ENCODE results near the gene DNM3.

DNM3 gene

GRCh38 chr1:172328266-172328665 lies 487.0 kb downstream of the DNM3 start:
- DNase-seq (ENCODE audit: low read depth) = no peak

DNA sequence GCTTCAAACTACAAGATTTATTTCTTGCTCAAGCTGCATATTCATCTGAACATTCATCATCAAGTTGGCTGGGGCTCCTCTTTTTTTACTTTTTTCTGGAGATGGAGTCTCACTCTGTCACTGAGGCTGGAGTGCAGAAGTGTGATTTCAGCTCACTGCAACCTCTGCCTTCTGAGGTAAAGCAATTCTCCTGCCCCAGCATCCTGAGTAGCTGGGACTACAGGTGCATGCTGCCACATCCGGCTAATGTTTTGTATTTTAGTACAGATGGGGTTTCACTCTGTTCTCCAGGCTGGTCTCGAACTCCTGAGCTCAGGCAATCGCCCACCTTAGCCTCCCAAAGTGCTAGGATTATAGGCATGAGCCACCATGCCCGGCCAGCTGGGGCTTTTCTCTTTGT lies 490.9 kb downstream of the DNM3 start:
- DNase-seq (ENCODE audit: low read depth) = no peak

GRCh38 chr1:172335377-172335776 lies 494.1 kb downstream of the DNM3 start:
- no peak for DNase-seq (ENCODE audit: low read depth)

DNA sequence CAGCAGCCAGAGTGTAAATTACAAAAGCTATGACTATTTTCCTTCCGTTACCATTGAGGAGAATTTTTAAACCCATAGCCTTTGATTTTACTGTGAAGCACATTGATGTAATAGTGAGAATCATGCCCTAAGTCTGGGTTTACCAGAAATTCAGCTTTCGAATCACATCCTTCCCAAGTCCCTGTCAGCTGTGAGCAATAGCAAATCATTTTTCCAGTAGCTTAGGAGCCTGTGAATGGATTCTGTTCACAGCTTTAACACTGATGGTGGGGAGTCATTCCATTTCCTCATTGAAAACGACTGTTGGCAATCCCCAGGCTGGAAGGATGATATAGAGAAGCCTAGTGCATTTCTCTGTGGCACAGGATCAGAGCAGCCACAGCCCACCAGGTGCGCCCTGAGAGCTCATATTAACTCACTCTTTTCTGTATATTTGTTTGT lies 497.0 kb downstream of the DNM3 start:
- no peak for DNase-seq (ENCODE audit: low read depth)

DNA sequence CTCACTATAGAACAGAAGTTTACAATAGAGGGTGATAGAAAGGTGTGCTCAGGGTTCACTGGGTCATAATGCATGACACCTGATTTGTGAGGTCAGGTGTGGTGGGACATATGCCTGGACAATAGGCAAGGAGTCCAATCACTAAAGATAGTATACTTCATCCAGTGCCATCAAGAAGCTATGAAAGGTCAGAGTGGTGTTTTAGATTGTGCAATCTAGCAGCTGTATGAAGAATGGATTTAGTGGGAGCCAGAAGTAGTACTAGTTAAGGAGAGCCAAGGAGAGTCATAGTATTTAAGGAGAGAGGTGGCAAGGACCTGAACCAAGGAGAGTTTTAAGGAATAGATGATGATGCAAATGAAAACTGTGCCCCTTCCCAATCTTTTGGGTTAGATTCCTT lies 498.5 kb downstream of the DNM3 start:
- no peak for DNase-seq (ENCODE audit: low read depth)

DNA sequence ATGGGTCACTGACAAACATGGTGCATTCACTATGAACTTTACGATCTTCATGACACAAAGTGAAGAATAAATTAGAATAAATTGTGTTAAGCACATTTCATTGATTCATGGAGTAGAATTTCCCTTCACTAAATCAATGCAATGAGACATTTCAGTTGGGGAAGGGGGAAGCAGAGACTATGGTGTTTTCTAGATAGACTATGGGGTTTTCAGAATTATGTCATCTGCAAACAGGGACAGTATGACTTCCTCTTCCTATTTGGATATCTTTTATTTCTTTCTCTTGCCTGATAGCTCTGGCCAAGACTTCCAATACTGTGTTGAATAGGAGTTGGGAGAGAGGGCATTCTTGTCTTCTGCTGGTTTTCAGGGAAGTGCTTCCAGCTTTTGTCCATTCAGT lies 499.2 kb downstream of the DNM3 start:
- no peak for DNase-seq (ENCODE audit: low read depth)

- no peak for DNase-seq (ENCODE audit: low read depth)
Measured at GRCh38 chr1:172341697-172342096, 500.4 kb downstream of the DNM3 start.

DNA sequence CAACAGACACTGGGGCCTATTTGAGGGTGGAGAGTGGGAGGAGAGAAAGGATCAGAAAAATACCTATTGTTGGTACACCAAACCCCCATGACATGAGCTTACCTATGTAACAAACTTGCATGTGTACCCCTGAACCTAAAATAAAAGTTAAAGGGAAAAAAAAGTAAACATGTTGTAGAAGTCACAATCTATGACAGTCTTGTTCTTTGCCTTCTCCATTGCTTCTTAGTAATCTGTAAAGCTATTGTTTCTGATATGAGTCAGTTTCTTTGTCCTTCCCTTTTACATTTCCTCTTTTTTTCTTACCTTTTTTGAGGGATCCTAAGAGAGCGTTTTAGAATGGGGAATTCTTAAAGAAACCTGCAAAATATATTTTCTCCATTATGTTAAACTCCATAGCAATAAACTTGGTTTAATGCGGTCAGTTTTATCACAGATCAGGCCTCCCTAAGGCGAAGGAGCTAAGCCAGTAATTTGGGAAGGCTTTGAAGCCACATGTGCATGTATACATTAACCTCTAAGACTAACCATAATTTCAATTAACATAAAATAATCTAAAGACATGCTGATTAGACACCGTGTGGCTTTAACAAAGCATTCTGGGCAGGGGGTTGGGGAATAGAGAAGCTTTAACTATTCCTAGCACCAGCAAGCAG lies 501.4 kb downstream of the DNM3 start:
- DNase-seq (ENCODE audit: low read depth) = no peak

GRCh38 chr1:172343240-172344160 lies 502.2 kb downstream of the DNM3 start:
- no peak for DNase-seq (ENCODE audit: low read depth)

DNA sequence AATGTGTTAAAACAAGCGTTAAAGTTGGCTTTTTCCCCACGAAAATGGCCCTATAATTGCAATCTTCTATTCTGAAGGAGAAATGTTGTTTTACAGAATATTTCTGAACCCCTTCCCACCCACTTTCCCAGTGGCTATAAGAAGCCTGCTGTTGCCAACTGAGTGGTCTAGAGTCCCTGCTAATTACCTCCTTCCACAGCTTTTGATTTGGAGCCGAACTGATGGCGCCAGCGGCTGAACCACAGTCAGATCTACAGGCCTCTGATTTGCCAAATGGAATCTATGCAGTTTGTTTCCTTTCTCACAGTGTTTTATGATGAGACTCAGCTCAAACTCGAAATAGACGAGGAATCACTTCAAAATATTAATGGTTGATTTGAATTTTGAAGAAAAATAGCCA lies 503.1 kb downstream of the DNM3 start:
- DNase-seq (ENCODE audit: low read depth) = no peak

- no peak for DNase-seq (ENCODE audit: low read depth)
Measured at GRCh38 chr1:172345077-172345476, 503.8 kb downstream of the DNM3 start.

GRCh38 chr1:172347416-172347815 lies 506.1 kb downstream of the DNM3 start:
- no peak for DNase-seq (ENCODE audit: low read depth)

- no peak for DNase-seq (ENCODE audit: low read depth)
Measured at GRCh38 chr1:172350856-172351255, 509.6 kb downstream of the DNM3 start.

- no peak for DNase-seq (ENCODE audit: low read depth)
Measured at GRCh38 chr1:172351346-172351745, 510.0 kb downstream of the DNM3 start.

DNA sequence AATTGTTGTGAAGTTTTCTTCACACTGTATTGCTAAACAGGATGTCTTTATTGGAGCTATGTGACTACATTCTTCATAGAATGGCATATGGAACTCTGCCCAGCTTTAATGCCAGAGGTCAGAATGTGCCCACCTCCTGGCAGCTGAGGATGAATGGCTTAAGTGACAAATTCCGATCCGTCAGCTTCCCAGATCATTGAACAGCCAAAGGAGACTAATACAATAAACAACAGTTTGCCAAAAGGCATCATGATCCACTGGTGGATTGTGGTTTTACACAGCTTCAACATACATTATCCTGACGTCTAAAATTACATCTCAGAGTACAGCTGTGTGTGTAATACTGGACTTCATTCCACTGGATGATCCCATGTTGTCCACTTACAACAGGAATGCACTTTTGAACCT lies 510.5 kb downstream of the DNM3 start:
- no peak for DNase-seq (ENCODE audit: low read depth)

- DNase-seq (ENCODE audit: low read depth) = no peak
Measured at GRCh38 chr1:172352435-172352834, 511.1 kb downstream of the DNM3 start.

DNA sequence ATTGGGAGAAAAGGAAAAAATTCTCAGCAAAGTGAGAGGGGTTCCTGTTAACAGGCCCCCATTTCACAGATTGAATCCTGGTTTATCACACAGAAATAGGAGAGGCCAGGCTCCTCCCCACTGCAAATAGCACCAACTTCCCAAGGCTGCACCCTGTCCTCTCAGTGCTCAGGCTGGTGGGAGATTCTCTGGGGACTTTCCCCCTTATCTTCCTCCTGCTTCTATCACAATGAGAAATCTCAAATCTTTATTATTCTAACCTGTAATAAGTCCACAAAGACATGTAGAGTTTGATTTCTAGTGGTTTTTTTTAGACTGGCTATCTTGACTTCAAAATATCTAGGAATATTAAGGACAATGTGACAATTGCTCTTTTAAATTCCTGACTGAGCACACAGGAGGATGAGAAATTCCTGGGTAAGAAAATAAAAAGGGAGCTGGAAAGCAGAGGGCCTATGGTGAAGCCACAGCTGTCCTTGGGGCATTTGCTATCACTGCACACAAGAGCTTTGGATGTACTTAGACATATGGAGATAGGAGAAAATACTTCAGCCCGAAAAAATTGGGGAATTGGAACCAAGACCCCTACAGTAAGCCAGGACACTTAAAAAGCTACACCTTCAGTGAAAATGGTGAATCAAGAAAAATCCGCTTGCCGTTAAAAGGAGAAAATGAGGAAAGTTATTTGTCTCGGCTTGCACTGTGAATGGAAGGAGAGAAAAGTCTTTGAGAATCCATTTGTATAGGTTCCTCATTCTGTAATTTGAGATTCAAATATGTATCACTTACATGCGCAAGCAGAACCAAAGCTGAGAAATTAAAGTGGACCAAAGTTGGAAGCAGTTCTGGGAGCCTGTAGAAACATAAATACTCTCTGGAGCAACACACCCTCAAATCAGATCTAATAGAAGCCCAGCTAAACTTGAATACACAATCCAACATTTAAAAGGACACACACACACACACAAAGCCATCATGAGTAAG lies 513.3 kb downstream of the DNM3 start:
- no peak for DNase-seq (ENCODE audit: low read depth)

DNA sequence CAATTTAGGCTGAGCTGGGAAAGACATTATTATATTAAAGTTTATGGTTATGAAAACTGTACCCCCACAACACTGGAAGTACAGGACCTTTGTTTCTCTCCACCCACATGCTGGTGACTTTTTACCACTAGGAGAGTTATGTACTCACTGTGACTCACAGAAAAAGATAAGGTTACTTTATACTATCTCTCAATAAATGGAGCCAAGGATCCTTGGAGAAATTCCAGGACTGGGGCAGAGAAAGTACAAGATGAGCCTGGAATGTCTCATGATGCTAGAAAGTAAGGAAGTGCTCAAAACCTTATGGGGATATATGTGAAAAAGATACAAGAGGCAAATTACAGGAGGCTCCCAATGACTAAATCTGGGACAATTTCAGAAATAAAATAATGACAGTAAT lies 515.3 kb downstream of the DNM3 start:
- no peak for DNase-seq (ENCODE audit: low read depth)

- DNase-seq (ENCODE audit: low read depth) = no peak
Measured at GRCh38 chr1:172357753-172358385, 516.6 kb downstream of the DNM3 start.

- DNase-seq (ENCODE audit: low read depth) = no peak
Measured at GRCh38 chr1:172359491-172359999, 518.2 kb downstream of the DNM3 start.

DNA sequence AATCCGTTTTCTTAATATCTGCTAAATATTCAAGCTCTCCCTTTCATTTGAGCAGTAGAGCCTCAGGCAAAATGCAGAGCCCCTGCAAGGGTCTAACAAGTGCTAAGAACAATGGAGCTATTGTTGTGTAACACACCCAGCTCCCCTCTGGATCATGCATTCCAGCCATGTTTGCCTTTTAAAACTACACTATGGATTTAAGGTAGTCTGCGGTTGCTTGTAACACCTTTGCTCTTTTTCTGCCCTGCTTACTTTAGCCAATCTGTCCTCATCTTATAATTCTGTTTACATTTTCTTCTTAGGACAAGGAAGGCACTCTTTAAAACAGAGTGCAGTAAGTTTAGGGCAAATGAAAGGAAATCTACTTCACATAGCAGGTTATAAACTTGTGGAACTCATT lies 519.2 kb downstream of the DNM3 start:
- DNase-seq (ENCODE audit: low read depth) = no peak

DNA sequence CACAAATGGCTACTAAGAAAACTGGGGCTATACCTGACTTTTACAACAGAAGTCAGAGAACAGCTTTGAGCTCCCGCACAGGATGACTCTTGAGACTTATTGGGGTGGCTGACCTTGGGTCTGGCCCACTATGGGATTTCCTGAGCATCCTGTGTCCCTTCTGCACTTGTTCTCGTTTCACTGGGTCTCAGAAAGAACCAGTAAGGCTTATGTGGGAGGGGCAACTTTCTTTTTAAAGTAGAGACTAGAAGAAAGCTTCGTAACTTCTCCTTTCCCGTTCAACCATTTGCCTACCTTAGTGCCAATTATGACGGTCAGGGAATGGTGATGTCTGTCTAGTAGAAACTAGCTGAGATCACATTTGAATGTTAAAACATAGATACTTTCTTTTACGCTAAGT lies 519.7 kb downstream of the DNM3 start:
- DNase-seq (ENCODE audit: low read depth) = no peak

Measured in stimulated activated CD8-positive, alpha-beta memory T cell treated with anti-CD3 and anti-CD28 coated beads, Interleukin-12 subunit alpha, Interleukin-12 subunit beta, amount 100 ng/mL, for 1 hour (primary cell).